HEK293 (cell line): Measurements from ENCODE around the gene FAM98C.

ENCODE experiments used
- GLIS2 ChIP-seq: fragments of 450-650 bp; formaldehyde crosslinking; IDR thresholded peaks from 2 replicates; pipeline ENCODE4 v1.5.1; 2016; ENCODE audit warnings: missing biosample characterization, missing genetic modification characterization
- HOXC10 ChIP-seq: sonication (generic); formaldehyde crosslinking; IDR thresholded peaks from 2 replicates; pipeline ENCODE4 v1.8.1; 2023; ENCODE audit warnings: mild to moderate bottlenecking, missing genetic modification reagents
- HOXD13 ChIP-seq: sonication (generic); formaldehyde crosslinking; IDR thresholded peaks from 2 replicates; pipeline ENCODE4 v1.8.0; 2022; ENCODE audit warnings: missing genetic modification reagents, borderline replicate concordance
- KLF10 ChIP-seq: fragments of 450-650 bp; IDR thresholded peaks from 2 replicates; pipeline ENCODE4 v1.5.1; 2018; ENCODE audit warnings: missing biosample characterization, mild to moderate bottlenecking, missing genetic modification characterization
- OVOL3 ChIP-seq: fragments of 450-650 bp; formaldehyde crosslinking; IDR thresholded peaks from 2 replicates; pipeline ENCODE4 v1.5.1; 2016; ENCODE audit warnings: missing biosample characterization, missing genetic modification characterization
- RBAK ChIP-seq: fragments of 450-650 bp; formaldehyde crosslinking; IDR thresholded peaks from 2 replicates; pipeline ENCODE4 v1.5.1; 2016; ENCODE audit warnings: missing biosample characterization, missing genetic modification characterization
- SCRT1 ChIP-seq: fragments of 450-650 bp; formaldehyde crosslinking; IDR thresholded peaks from 2 replicates; pipeline ENCODE4 v1.5.1; 2016; ENCODE audit warnings: missing biosample characterization, missing genetic modification characterization, borderline replicate concordance
- SP2 ChIP-seq: fragments of 450-650 bp; formaldehyde crosslinking; IDR thresholded peaks from 2 replicates; pipeline ENCODE4 v1.5.1; 2016; ENCODE audit warnings: missing biosample characterization, missing genetic modification characterization
- TCF7L2 ChIP-seq: IDR thresholded peaks from 2 replicates; pipeline ENCODE4 v1.6.1; 2011; ENCODE audit warnings: low read depth, mild to moderate bottlenecking, inconsistent platforms, low read length, moderate library complexity, borderline replicate concordance
- YY2 ChIP-seq: fragments of 450-650 bp; formaldehyde crosslinking; IDR thresholded peaks from 2 replicates; pipeline ENCODE4 v1.5.1; 2016; ENCODE audit warnings: missing biosample characterization, missing genetic modification characterization
- ZBTB10 ChIP-seq: fragments of 450-650 bp; formaldehyde crosslinking; IDR thresholded peaks from 2 replicates; pipeline ENCODE4 v1.5.1; 2016; ENCODE audit warnings: missing biosample characterization, missing genetic modification characterization
- ZBTB20 ChIP-seq: fragments of 450-650 bp; formaldehyde crosslinking; IDR thresholded peaks from 2 replicates; pipeline ENCODE4 v1.5.1; 2016; ENCODE audit warnings: missing biosample characterization, missing genetic modification characterization
- ZBTB21 ChIP-seq: fragments of 450-650 bp; formaldehyde crosslinking; IDR thresholded peaks from 2 replicates; pipeline ENCODE4 v1.5.1; 2017; ENCODE audit warnings: missing biosample characterization, missing genetic modification characterization
- ZBTB48 ChIP-seq: fragments of 450-650 bp; formaldehyde crosslinking; IDR thresholded peaks from 2 replicates; pipeline ENCODE4 v1.5.1; 2016; ENCODE audit warnings: missing biosample characterization, missing genetic modification characterization
- ZBTB7A ChIP-seq: fragments of 450-650 bp; formaldehyde crosslinking; IDR thresholded peaks from 2 replicates; pipeline ENCODE4 v1.5.1; 2016; ENCODE audit warnings: low read depth, missing biosample characterization, missing genetic modification characterization
- ZFP3 ChIP-seq: fragments of 450-650 bp; formaldehyde crosslinking; IDR thresholded peaks from 2 replicates; pipeline ENCODE4 v1.5.1; 2016; ENCODE audit warnings: low read depth, missing biosample characterization, missing genetic modification characterization
- ZIC2 ChIP-seq: fragments of 450-650 bp; formaldehyde crosslinking; IDR thresholded peaks from 2 replicates; pipeline ENCODE4 v1.5.1; 2016; ENCODE audit warnings: missing biosample characterization, missing genetic modification characterization
- ZNF132 ChIP-seq: fragments of 450-650 bp; formaldehyde crosslinking; IDR thresholded peaks from 2 replicates; pipeline ENCODE4 v1.5.1; 2017; ENCODE audit warnings: missing biosample characterization, missing genetic modification characterization, borderline replicate concordance
- ZNF221 ChIP-seq: fragments of 450-650 bp; formaldehyde crosslinking; IDR thresholded peaks from 2 replicates; pipeline ENCODE4 v1.5.1; 2017; ENCODE audit warnings: missing biosample characterization, missing genetic modification characterization, borderline replicate concordance
- ZNF266 ChIP-seq: fragments of 450-650 bp; formaldehyde crosslinking; IDR thresholded peaks from 2 replicates; pipeline ENCODE4 v1.5.1; 2016; ENCODE audit warnings: missing biosample characterization, missing genetic modification characterization, low read depth
- ZNF292 ChIP-seq: fragments of 450-650 bp; formaldehyde crosslinking; IDR thresholded peaks from 2 replicates; pipeline ENCODE4 v1.5.1; 2016; ENCODE audit warnings: low read depth, missing biosample characterization, missing genetic modification characterization, borderline replicate concordance
- ZNF302 ChIP-seq: fragments of 450-650 bp; formaldehyde crosslinking; IDR thresholded peaks from 2 replicates; pipeline ENCODE4 v1.5.1; 2016; ENCODE audit warnings: missing biosample characterization, missing genetic modification characterization, low read depth
- ZNF324 ChIP-seq: fragments of 450-650 bp; formaldehyde crosslinking; IDR thresholded peaks from 2 replicates; pipeline ENCODE4 v1.5.1; 2016; ENCODE audit warnings: missing biosample characterization, missing genetic modification characterization
- ZNF426 ChIP-seq: fragments of 450-650 bp; formaldehyde crosslinking; IDR thresholded peaks from 2 replicates; pipeline ENCODE4 v1.5.1; 2017; ENCODE audit warnings: missing biosample characterization, missing genetic modification characterization, mild to moderate bottlenecking, inconsistent platforms, moderate library complexity
- ZNF529 ChIP-seq: fragments of 450-650 bp; formaldehyde crosslinking; IDR thresholded peaks from 2 replicates; pipeline ENCODE4 v1.5.1; 2017; ENCODE audit warnings: missing genetic modification characterization, missing biosample characterization; ENCODE audit not compliant: insufficient replicate concordance
- ZNF544 ChIP-seq: fragments of 450-650 bp; formaldehyde crosslinking; IDR thresholded peaks from 2 replicates; pipeline ENCODE4 v1.5.0; 2017; ENCODE audit warnings: missing biosample characterization, missing genetic modification characterization
- ZNF571 ChIP-seq: fragments of 450-650 bp; formaldehyde crosslinking; IDR thresholded peaks from 2 replicates; pipeline ENCODE4 v1.5.0; 2017; ENCODE audit warnings: missing biosample characterization, missing genetic modification characterization
- ZNF600 ChIP-seq: fragments of 450-650 bp; formaldehyde crosslinking; IDR thresholded peaks from 2 replicates; pipeline ENCODE4 v1.5.1; 2016; ENCODE audit warnings: missing biosample characterization, missing genetic modification characterization
- ZNF76 ChIP-seq: fragments of 450-650 bp; formaldehyde crosslinking; IDR thresholded peaks from 2 replicates; pipeline ENCODE4; 2016; ENCODE audit warnings: low read depth, missing biosample characterization, missing genetic modification characterization, borderline replicate concordance
- ZNF768 ChIP-seq: fragments of 450-650 bp; formaldehyde crosslinking; IDR thresholded peaks from 2 replicates; pipeline ENCODE4 v1.5.1; 2018; ENCODE audit warnings: missing biosample characterization, mild to moderate bottlenecking, missing genetic modification characterization
- ZNF776 ChIP-seq: fragments of 450-650 bp; formaldehyde crosslinking; IDR thresholded peaks from 2 replicates; pipeline ENCODE4 v1.5.0; 2017; ENCODE audit warnings: missing biosample characterization, missing genetic modification characterization, borderline replicate concordance
- ZNF785 ChIP-seq: fragments of 450-650 bp; formaldehyde crosslinking; IDR thresholded peaks from 2 replicates; pipeline ENCODE4 v1.5.1; 2016; ENCODE audit warnings: missing biosample characterization, missing genetic modification characterization
- ZNF830 ChIP-seq: fragments of 450-650 bp; IDR thresholded peaks from 2 replicates; pipeline ENCODE4 v1.5.0; 2018; ENCODE audit warnings: missing biosample characterization, missing genetic modification characterization, low read depth, mild to moderate bottlenecking, moderate library complexity
- TF ChIP-seq, protein P1 (sequence below): fragments of 450-650 bp; formaldehyde crosslinking; IDR thresholded peaks from 2 replicates; pipeline ENCODE4 v1.5.1; 2016; ENCODE audit warnings: missing biosample characterization, missing genetic modification characterization, low read depth
- TF ChIP-seq, protein P2 (sequence below): fragments of 450-650 bp; formaldehyde crosslinking; IDR thresholded peaks from 2 replicates; pipeline ENCODE4 v1.5.1; 2016; ENCODE audit warnings: missing biosample characterization, missing genetic modification characterization

The FAM98C gene

GRCh38 chr19:38417544-38418506, 14.9 kb downstream of the FAM98C start (continued):
- TF ChIP-seq RBAK (tag by site-specific recombination) (no peak), GLIS2 (tag by site-specific recombination) (peak; percentile 39), ZIC2 (tag by site-specific recombination) (peak; percentile 51), SP2 (tag by site-specific recombination) (peak; percentile 77), YY2 (tag by site-specific recombination) (0 out of 2 replicates have a peak, but pooled peaks have one; percentile 23), ZNF132 (tag by site-specific recombination) (no peak), ZNF544 (tag by site-specific recombination) (no peak), HOXD13 (CRISPR knock-in tag) (no peak), ZNF324 (no peak; the same call in 1 of the 2 replicates), ZBTB20 (tag by site-specific recombination) (peak; percentile 14; the same call in 1 of the 2 replicates), ZNF76 (no peak), ZNF830 (no peak), OVOL3 (tag by site-specific recombination) (no peak), ZNF785 (tag by site-specific recombination) (no peak), ZNF529 (tag by site-specific recombination) (no peak), ZNF571 (tag by site-specific recombination) (no peak), ZNF776 (tag by site-specific recombination) (no peak), ZNF600 (tag by site-specific recombination) (peak; percentile 47), HOXC10 (CRISPR knock-in tag) (no peak), ZBTB10 (tag by site-specific recombination) (0 out of 2 replicates have a peak, but pooled peaks have one; percentile 30), ZBTB21 (peak; percentile 89), ZNF302 (no peak), TCF7L2 (no peak), ZBTB48 (tag by site-specific recombination) (peak; percentile 42), KLF10 (tag by site-specific recombination) (no peak; the same call in 1 of the 2 replicates), ZBTB7A (tag by site-specific recombination) (no peak), ZNF266 (tag by site-specific recombination) (no peak), SCRT1 (0 out of 2 replicates have a peak, but pooled peaks have one; percentile 39), ZNF426 (tag by site-specific recombination) (no peak), ZNF768 (tag by site-specific recombination) (no peak), ZNF221 (tag by site-specific recombination) (no peak), ZNF292 (tag by site-specific recombination) (no peak), ZFP3 (tag by site-specific recombination) (no peak)
- TF ChIP-seq, protein P1, sequence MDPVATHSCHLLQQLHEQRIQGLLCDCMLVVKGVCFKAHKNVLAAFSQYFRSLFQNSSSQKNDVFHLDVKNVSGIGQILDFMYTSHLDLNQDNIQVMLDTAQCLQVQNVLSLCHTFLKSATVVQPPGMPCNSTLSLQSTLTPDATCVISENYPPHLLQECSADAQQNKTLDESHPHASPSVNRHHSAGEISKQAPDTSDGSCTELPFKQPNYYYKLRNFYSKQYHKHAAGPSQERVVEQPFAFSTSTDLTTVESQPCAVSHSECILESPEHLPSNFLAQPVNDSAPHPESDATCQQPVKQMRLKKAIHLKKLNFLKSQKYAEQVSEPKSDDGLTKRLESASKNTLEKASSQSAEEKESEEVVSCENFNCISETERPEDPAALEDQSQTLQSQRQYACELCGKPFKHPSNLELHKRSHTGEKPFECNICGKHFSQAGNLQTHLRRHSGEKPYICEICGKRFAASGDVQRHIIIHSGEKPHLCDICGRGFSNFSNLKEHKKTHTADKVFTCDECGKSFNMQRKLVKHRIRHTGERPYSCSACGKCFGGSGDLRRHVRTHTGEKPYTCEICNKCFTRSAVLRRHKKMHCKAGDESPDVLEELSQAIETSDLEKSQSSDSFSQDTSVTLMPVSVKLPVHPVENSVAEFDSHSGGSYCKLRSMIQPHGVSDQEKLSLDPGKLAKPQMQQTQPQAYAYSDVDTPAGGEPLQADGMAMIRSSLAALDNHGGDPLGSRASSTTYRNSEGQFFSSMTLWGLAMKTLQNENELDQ (tag by site-specific recombination) = no peak
- TF ChIP-seq, protein P2, sequence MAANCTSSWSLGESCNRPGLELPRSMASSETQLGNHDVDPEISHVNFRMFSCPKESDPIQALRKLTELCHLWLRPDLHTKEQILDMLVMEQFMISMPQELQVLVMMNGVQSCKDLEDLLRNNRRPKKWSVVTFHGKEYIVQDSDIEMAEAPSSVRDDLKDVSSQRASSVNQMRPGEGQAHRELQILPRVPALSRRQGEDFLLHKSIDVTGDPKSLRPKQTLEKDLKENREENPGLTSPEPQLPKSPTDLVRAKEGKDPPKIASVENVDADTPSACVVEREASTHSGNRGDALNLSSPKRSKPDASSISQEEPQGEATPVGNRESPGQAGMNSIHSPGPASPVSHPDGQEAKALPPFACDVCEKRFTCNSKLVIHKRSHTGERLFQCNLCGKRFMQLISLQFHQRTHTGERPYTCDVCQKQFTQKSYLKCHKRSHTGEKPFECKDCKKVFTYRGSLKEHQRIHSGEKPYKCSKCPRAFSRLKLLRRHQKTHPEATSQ (tag by site-specific recombination) = no peak
